CD4-positive, alpha-beta T cell (primary cell): ENCODE measurements around the gene EGLN1. TPM values are rescaled to one million over a fixed set of nuclear protein-coding genes. Genes with fewer than 3 reads are reported as not detected.

Source experiments
- ATAC-seq: fragments of 200-7000 bp; cut with Tn5 transposase; one replicate; pipeline ENCODE4 v1.10.0; 2022; ENCODE audit warnings: mild to moderate bottlenecking; ENCODE audit not compliant: poor library complexity
- CTCF ChIA-PET: fragments of 350-600 bp; sonication (Branson Sonifier 250); formaldehyde crosslinking; loops from one replicate; lab custom pipeline; 2021; ENCODE audit warnings: antibody characterized with exemption, inconsistent platforms; lab: Charles Lee
- POLR2A ChIA-PET: fragments of 350-600 bp; sonication (Branson Sonifier 250); formaldehyde crosslinking; loops from one replicate; lab custom pipeline; 2021; ENCODE audit warnings: antibody characterized with exemption, inconsistent platforms; lab: Charles Lee
- DNase-seq, 14 experiments: peaks; one replicate each; pipeline ENCODE4 v3.0.0-alpha.2; 2013 to 2020; ENCODE audit warnings: mixed read lengths in 2 of 14
- H3K27ac ChIP-seq, 2 donors: one replicate each; pipeline versions ENCODE4 v1.5.1 to v1.7.0; 2013; ENCODE audit warnings: low read length in 2 of 2, low read depth in 1 of 2, mild to moderate bottlenecking in 1 of 2
- H3K27me3 ChIP-seq, 2 experiments: 1 replicate in 1 of 2; 2 replicates in 1 of 2; pipeline versions ENCODE4 v1.6.1 to v1.7.0; 2013; ENCODE audit warnings: low read length in 2 of 2, control low read depth in 1 of 2, mild to moderate bottlenecking in 1 of 2, moderate library complexity in 1 of 2; ENCODE audit not compliant: insufficient read depth in 2 of 2, control insufficient read depth in 1 of 2
- H3K36me3 ChIP-seq: one replicate; pipeline ENCODE4 v1.6.1; 2013; ENCODE audit warnings: low read length, control low read depth; ENCODE audit not compliant: insufficient read depth
- H3K4me1 ChIP-seq: one replicate; pipeline ENCODE4 v1.6.1; 2013; ENCODE audit warnings: low read length, control low read depth; ENCODE audit not compliant: insufficient read depth
- H3K4me3 ChIP-seq: one replicate; pipeline ENCODE4 v1.5.1; 2013; ENCODE audit warnings: mild to moderate bottlenecking, low read length, moderate library complexity
- H3K9me3 ChIP-seq, 2 experiments: 1 replicate in 1 of 2; 2 replicates in 1 of 2; pipeline versions ENCODE4 v1.6.1 to v1.7.0; 2013; ENCODE audit warnings: low read length in 2 of 2, mild to moderate bottlenecking in 2 of 2, control low read depth in 1 of 2, moderate library complexity in 1 of 2; ENCODE audit not compliant: control insufficient read depth in 1 of 2, insufficient read depth in 1 of 2
- H3K27ac Mint-ChIP-seq: one replicate; pipeline ENCODE4 v1.8.0; 2020; ENCODE audit warnings: mixed read lengths
- H3K27me3 Mint-ChIP-seq: one replicate; pipeline ENCODE4 v1.8.0; 2021; ENCODE audit warnings: mixed read lengths
- H3K36me3 Mint-ChIP-seq: one replicate; pipeline ENCODE4 v1.8.0; 2021; ENCODE audit warnings: low read depth, mixed read lengths
- H3K4me1 Mint-ChIP-seq: one replicate; pipeline ENCODE4 v1.8.0; 2021; ENCODE audit warnings: low read depth, mixed read lengths
- H3K4me3 Mint-ChIP-seq: one replicate; pipeline ENCODE4 v1.8.0; 2020; ENCODE audit warnings: mild to moderate bottlenecking, mixed read lengths
- H3K9me3 Mint-ChIP-seq: one replicate; pipeline ENCODE4 v1.8.0; 2020; ENCODE audit warnings: mixed read lengths
- CTCF ChIP-seq: fragments of 200-600 bp; IDR thresholded peaks from one replicate; pipeline ENCODE4 v1.8.0; 2022; ENCODE audit warnings: antibody characterized with exemption, mild to moderate bottlenecking
- intact Hi-C, 2 experiments: fragments of 100-400 bp; cut with DNase I in 1 of 2; cut with micrococcal nuclease in 1 of 2; formaldehyde crosslinking; loops; one replicate each; pipeline versions ENCODE4 v1.15.1 to v1.9.0; 2023 to 2025; cut with DNase I, micrococcal nuclease
- total RNA-seq, 174 experiments: library from RNA in 2 of 174; stranded (reverse) in 2 of 174; gene quantifications; one replicate each; pipeline ENCODE4 v1.2.3 and lab custom pipeline; 2021 to 2026

The EGLN1 gene
- total RNA-seq, 2 experiments from 2014 or later = 8.2 to 9.4 TPM

GRCh38 chr1:231408528-231409094 lies 13.5 kb downstream of the EGLN1 start:
- intact Hi-C loops = no loop called here
- H3K4me3 Mint-ChIP-seq = no peak overlapping the region
- Histone ChIP-seq H3K9me3 (no peaks in the 10 kb centered on the region), H3K4me3 (no peak overlapping the region), H3K27me3 (no peaks in the 10 kb centered on the region), H3K4me1 (peaks cover 9% of the 10 kb centered on the region), H3K36me3 (peaks cover 15% of the 10 kb centered on the region), H3K27ac (no peak overlapping the region)
- ChIA-PET POLR2A (no interaction called here), CTCF (interaction anchor here (1.4 kb wide), 1 partner anchor 13 kb away, joined by 3 read pairs; no protein-coding TSS in a partner anchor)
- peaks cover 26% of the 10 kb centered on the region for H3K4me1 Mint-ChIP-seq
- no peaks in the 10 kb centered on the region for H3K9me3 Mint-ChIP-seq
- H3K27ac Mint-ChIP-seq = no peak overlapping the region
- no peaks in the 10 kb centered on the region for H3K27me3 Mint-ChIP-seq
- no peak for ATAC-seq
- peaks cover 28% of the 10 kb centered on the region for H3K36me3 Mint-ChIP-seq
- DNase-seq = no peak
- TF ChIP-seq CTCF = no peak

GRCh38 chr1:231407547-231408396 lies 14.3 kb downstream of the EGLN1 start:
- ChIA-PET POLR2A (no interaction called here), CTCF (interaction anchor here (1.4 kb wide), 1 partner anchor 14 kb away, joined by 3 read pairs; no protein-coding TSS in a partner anchor)
- no peak for DNase-seq
- Mint-ChIP-seq H3K27ac (no peak overlapping the region), H3K9me3 (no peaks in the 10 kb centered on the region), H3K27me3 (no peaks in the 10 kb centered on the region), H3K4me1 (peaks cover 20% of the 10 kb centered on the region), H3K36me3 (peaks cover 20% of the 10 kb centered on the region), H3K4me3 (no peak overlapping the region)
- ATAC-seq = no peak
- no peaks in the 10 kb centered on the region for H3K27me3 ChIP-seq
- no peak overlapping the region for H3K4me3 ChIP-seq
- H3K9me3 ChIP-seq = no peaks in the 10 kb centered on the region
- H3K4me1 ChIP-seq = peaks cover 11% of the 10 kb centered on the region
- intact Hi-C loops = no loop called here
- no peak for TF ChIP-seq CTCF
- no peak overlapping the region for H3K27ac ChIP-seq
- peaks cover 14% of the 10 kb centered on the region for H3K36me3 ChIP-seq

- H3K4me1 ChIP-seq = peaks cover 11% of the 10 kb centered on the region
- H3K27ac Mint-ChIP-seq = no peak overlapping the region
- H3K36me3 ChIP-seq = peaks cover 14% of the 10 kb centered on the region
- no peak for TF ChIP-seq CTCF
- H3K27ac ChIP-seq = no peak overlapping the region
- H3K4me3 Mint-ChIP-seq = no peak overlapping the region
- peaks cover 13% of the 10 kb centered on the region for H3K36me3 Mint-ChIP-seq
- no peak for DNase-seq
- no peak overlapping the region for H3K4me3 ChIP-seq
- intact Hi-C loops = no loop called here
- no peaks in the 10 kb centered on the region for H3K27me3 ChIP-seq
- H3K27me3 Mint-ChIP-seq = no peaks in the 10 kb centered on the region
- CTCF ChIA-PET = no interaction called here
- peaks cover 15% of the 10 kb centered on the region for H3K4me1 Mint-ChIP-seq
- POLR2A ChIA-PET = no interaction called here
- H3K9me3 Mint-ChIP-seq = no peaks in the 10 kb centered on the region
- H3K9me3 ChIP-seq = no peaks in the 10 kb centered on the region
- ATAC-seq = no peak
Measured at GRCh38 chr1:231407049-231407448, 15.0 kb downstream of the EGLN1 start.
